NCI-H748 (cell line): ENCODE data around the gene VANGL2.

Experiments used
- DNase-seq: peaks from one replicate; lab custom pipeline; 2025; ENCODE audit not compliant: unreplicated experiment; lab: John Stamatoyannopoulos, UW

VANGL2 gene

GRCh38 chr1:160455153-160455517, 54.8 kb downstream of the VANGL2 start:
- DNase-seq: no peak

GRCh38 chr1:160459056-160459455, 58.7 kb downstream of the VANGL2 start:
- DNase-seq: no peak

GRCh38 chr1:160459687-160460086, 59.3 kb downstream of the VANGL2 start:
- DNase-seq: no peak

GRCh38 chr1:160460214-160460642, 59.9 kb downstream of the VANGL2 start:
- no peak for DNase-seq

- no peak for DNase-seq
Observed at GRCh38 chr1:160460683-160461287, 60.4 kb downstream of the VANGL2 start.

GRCh38 chr1:160465123-160465522, 64.8 kb downstream of the VANGL2 start:
- DNase-seq: no peak

- DNase-seq: no peak
Observed at GRCh38 chr1:160466961-160467360, 66.6 kb downstream of the VANGL2 start.

GRCh38 chr1:160467576-160467975, 67.2 kb downstream of the VANGL2 start:
- DNase-seq: no peak

- DNase-seq: no peak
Observed at GRCh38 chr1:160471253-160471652, 70.9 kb downstream of the VANGL2 start.

GRCh38 chr1:160472112-160472511, 71.7 kb downstream of the VANGL2 start:
- DNase-seq: no peak

- DNase-seq: no peak
Observed at GRCh38 chr1:160474392-160475242, 74.3 kb downstream of the VANGL2 start.
